Stimulated activated naive CD8-positive, alpha-beta T cell treated with anti-CD3 and anti-CD28 coated beads, Interleukin-15, Interleukin-2, amounts not matched to agents 100 ng/mL and 50 ng/mL, for 24 hours (primary cell): ENCODE measurements around the gene TTC28.
"Not testable (repeated sequence)": the region's sequence is repeated elsewhere in the genome, so short reads cannot be mapped to it uniquely, and the experiment has no call there.

ENCODE experiments used
- H3K27ac Mint-ChIP-seq: one replicate; pipeline ENCODE4 v1.8.0; 2021; ENCODE audit warnings: mild to moderate bottlenecking, mixed read lengths
- H3K27me3 Mint-ChIP-seq: one replicate; pipeline ENCODE4 v1.8.0; 2021; ENCODE audit warnings: mixed read lengths
- H3K36me3 Mint-ChIP-seq: one replicate; pipeline ENCODE4 v1.8.0; 2021; ENCODE audit warnings: low read depth, mixed read lengths
- H3K4me1 Mint-ChIP-seq: one replicate; pipeline ENCODE4 v1.8.0; 2021; ENCODE audit warnings: low read depth, mixed read lengths
- H3K4me3 Mint-ChIP-seq: one replicate; pipeline ENCODE4 v1.8.0; 2021; ENCODE audit warnings: mild to moderate bottlenecking, mixed read lengths
- H3K9me3 Mint-ChIP-seq: one replicate; pipeline ENCODE4 v1.8.0; 2021; ENCODE audit warnings: mixed read lengths

TTC28 gene

DNA sequence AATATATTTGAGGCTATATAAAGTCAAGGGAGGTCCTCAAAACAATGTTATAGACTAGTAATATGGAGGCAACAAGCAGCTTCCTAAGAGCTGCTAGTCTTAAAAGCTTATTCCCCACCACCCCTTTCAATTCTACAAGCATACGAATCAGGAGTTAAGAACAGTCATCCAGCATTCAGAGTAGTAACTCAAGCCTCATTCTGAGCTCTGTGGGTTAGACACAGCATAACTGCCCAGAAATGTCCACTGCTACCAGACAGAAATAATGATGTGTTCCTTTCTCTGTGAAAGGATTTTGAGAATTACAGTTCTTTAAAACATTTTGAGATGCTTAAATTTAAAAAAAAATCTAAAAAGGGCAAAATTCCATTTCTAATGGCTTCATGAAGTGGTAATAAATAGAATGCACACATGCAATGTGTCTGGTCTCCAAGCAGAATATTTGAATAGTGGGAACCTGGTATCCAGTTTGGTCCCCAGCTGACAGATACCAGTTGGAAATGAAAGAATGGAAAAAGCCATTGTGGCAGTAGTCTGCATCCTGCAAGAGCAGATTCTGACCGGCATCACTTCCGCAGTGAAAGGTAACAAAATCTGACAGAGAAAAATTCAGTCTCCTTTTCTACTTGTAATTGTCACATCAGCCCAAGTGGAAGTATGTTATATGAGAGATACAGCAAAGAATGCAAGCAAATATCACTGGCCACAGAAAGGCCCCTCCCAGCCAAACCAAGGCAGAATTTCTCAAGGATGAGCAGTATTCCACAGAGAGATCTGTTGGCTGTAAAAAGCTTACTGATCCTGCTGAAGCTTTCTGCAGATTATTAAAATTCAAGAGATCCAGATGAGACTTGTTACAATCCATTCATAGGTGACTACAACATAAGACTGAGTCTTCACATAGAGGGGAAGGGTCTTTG lies 449.8 kb downstream of the TTC28 start:
- no peak overlapping the region for H3K27ac Mint-ChIP-seq
- no peaks in the 10 kb centered on the region for H3K4me1 Mint-ChIP-seq
- no peaks in the 10 kb centered on the region for H3K27me3 Mint-ChIP-seq
- no peak overlapping the region for H3K4me3 Mint-ChIP-seq
- no peaks in the 10 kb centered on the region for H3K9me3 Mint-ChIP-seq
- no peaks in the 10 kb centered on the region for H3K36me3 Mint-ChIP-seq

DNA sequence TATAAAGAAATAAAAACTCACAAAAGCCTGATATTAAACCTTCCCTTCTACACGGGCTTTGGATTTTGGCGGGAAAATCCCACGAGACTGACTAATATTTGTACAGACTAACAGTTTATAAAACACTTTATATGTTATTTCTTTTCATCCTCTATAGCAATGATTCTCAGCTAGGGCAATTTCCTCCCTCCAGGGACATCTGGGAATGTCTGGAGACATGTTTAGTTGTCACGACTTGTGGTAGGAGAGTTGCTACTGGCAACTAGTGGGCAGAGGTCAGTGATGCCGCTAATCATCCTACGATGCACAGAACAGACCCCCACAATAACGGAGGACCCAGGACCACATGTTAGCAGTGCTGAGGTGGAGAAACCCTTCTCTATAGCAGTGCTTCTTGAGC lies 455.8 kb downstream of the TTC28 start:
- no peaks in the 10 kb centered on the region for H3K4me1 Mint-ChIP-seq
- H3K36me3 Mint-ChIP-seq = no peaks in the 10 kb centered on the region
- no peaks in the 10 kb centered on the region for H3K27me3 Mint-ChIP-seq
- no peak overlapping the region for H3K27ac Mint-ChIP-seq
- no peaks in the 10 kb centered on the region for H3K9me3 Mint-ChIP-seq
- H3K4me3 Mint-ChIP-seq = no peak overlapping the region

GRCh38 chr22:28222976-28223745 lies 456.5 kb downstream of the TTC28 start:
- no peak overlapping the region for H3K4me3 Mint-ChIP-seq
- H3K9me3 Mint-ChIP-seq = no peaks in the 10 kb centered on the region
- H3K27me3 Mint-ChIP-seq = no peaks in the 10 kb centered on the region
- no peaks in the 10 kb centered on the region for H3K4me1 Mint-ChIP-seq
- H3K27ac Mint-ChIP-seq = no peak overlapping the region
- no peaks in the 10 kb centered on the region for H3K36me3 Mint-ChIP-seq

GRCh38 chr22:28222571-28222970 lies 457.1 kb downstream of the TTC28 start:
- no peak overlapping the region for H3K27ac Mint-ChIP-seq
- no peaks in the 10 kb centered on the region for H3K27me3 Mint-ChIP-seq
- H3K36me3 Mint-ChIP-seq = no peaks in the 10 kb centered on the region

GRCh38 chr22:28222052-28222451 lies 457.6 kb downstream of the TTC28 start:
- Mint-ChIP-seq H3K9me3 (no peaks in the 10 kb centered on the region), H3K27ac (no peak overlapping the region), H3K4me1 (no peaks in the 10 kb centered on the region), H3K36me3 (no peaks in the 10 kb centered on the region), H3K4me3 (no peak overlapping the region), H3K27me3 (no peaks in the 10 kb centered on the region)

More at GRCh38 chr22:28222571-28222970, 457.1 kb downstream of the TTC28 start:
- Mint-ChIP-seq H3K4me1 (no peaks in the 10 kb centered on the region), H3K9me3 (no peaks in the 10 kb centered on the region), H3K4me3 (no peak overlapping the region)

- Mint-ChIP-seq H3K27me3 (no peaks in the 10 kb centered on the region), H3K36me3 (no peaks in the 10 kb centered on the region), H3K4me3 (no peak overlapping the region), H3K27ac (no peak overlapping the region), H3K9me3 (no peaks in the 10 kb centered on the region), H3K4me1 (no peaks in the 10 kb centered on the region)
These were observed 458.8 kb downstream of the TTC28 start for GRCh38 chr22:28220626-28221363.

DNA sequence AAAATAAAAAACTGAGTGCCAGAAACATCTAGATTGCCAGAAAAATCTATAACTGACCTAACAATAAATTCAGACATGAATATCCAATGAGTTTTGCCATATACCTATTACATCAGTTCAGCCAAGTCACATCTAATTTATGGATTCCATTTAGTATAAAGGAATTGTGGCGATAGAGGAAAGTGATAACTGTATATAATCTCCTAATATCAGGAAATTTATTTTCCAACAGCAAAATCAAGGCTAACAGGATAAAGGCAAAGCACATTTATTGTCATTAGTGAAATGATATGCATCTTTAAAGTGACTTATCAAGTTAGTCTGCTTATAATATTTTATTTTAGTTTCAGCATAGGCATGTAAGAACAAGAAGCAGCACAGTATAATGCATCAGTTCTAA lies 462.4 kb downstream of the TTC28 start:
- H3K36me3 Mint-ChIP-seq = no peaks in the 10 kb centered on the region
- H3K27me3 Mint-ChIP-seq = no peaks in the 10 kb centered on the region
- H3K9me3 Mint-ChIP-seq = no peaks in the 10 kb centered on the region
- H3K4me3 Mint-ChIP-seq = no peak overlapping the region
- H3K27ac Mint-ChIP-seq = no peak overlapping the region
- H3K4me1 Mint-ChIP-seq = no peaks in the 10 kb centered on the region

GRCh38 chr22:28214750-28215149 lies 464.9 kb downstream of the TTC28 start:
- H3K4me3 Mint-ChIP-seq, H3K36me3 Mint-ChIP-seq, H3K27ac Mint-ChIP-seq, H3K4me1 Mint-ChIP-seq, H3K27me3 Mint-ChIP-seq: not testable (repeated sequence)
- H3K9me3 Mint-ChIP-seq = peaks cover 13% of the 10 kb centered on the region

- not testable (repeated sequence) for H3K27ac Mint-ChIP-seq, H3K4me3 Mint-ChIP-seq, H3K27me3 Mint-ChIP-seq, H3K4me1 Mint-ChIP-seq, H3K36me3 Mint-ChIP-seq
- H3K9me3 Mint-ChIP-seq = peaks cover 13% of the 10 kb centered on the region
These were observed 470.2 kb downstream of the TTC28 start for GRCh38 chr22:28209457-28209856.

DNA sequence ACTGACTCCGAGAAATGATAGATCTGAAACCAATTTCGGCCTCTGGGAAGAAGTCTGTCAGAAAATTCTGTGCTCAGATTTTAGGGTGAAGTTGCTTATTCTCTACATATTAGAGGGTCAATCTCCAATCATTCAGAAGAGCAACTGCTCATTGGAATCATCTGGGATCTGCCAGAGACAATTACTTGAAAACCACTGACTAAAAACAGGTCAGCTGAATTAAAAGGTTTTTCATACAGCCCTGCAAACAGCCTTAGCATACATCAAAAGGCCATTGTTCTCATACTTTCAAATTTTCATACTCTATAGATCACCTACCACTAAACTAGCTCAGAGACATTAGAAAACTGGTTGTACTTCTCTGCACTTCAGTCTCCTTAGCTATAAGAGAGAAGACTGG lies 470.9 kb downstream of the TTC28 start:
- H3K9me3 Mint-ChIP-seq = peaks cover 13% of the 10 kb centered on the region
- H3K27me3 Mint-ChIP-seq = peaks cover 7% of the 10 kb centered on the region
- no peak overlapping the region for H3K4me3 Mint-ChIP-seq
- H3K4me1 Mint-ChIP-seq = no peaks in the 10 kb centered on the region
- H3K36me3 Mint-ChIP-seq = no peaks in the 10 kb centered on the region
- H3K27ac Mint-ChIP-seq = no peak overlapping the region

DNA sequence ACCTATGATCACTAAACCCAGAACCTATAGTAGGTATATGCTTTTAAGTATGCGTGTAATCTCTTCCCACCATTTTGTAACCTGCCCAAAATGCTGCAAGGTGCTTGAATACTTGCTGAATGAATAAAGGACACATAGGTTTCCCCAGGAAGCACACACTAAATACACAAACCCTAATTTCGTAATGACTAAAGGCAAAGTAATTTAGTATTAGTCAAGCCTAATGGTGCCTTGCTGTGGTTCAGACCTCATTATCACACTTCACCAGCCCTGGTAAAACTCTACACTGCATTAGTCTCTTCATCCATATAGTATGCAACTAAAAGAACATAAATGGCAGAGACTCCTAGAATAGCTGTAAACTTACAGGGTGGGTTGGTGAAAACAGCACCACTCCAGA lies 471.6 kb downstream of the TTC28 start:
- Mint-ChIP-seq H3K27ac (no peak overlapping the region), H3K27me3 (peaks cover 7% of the 10 kb centered on the region), H3K9me3 (peaks cover 13% of the 10 kb centered on the region), H3K36me3 (no peaks in the 10 kb centered on the region), H3K4me3 (no peak overlapping the region), H3K4me1 (no peaks in the 10 kb centered on the region)

DNA sequence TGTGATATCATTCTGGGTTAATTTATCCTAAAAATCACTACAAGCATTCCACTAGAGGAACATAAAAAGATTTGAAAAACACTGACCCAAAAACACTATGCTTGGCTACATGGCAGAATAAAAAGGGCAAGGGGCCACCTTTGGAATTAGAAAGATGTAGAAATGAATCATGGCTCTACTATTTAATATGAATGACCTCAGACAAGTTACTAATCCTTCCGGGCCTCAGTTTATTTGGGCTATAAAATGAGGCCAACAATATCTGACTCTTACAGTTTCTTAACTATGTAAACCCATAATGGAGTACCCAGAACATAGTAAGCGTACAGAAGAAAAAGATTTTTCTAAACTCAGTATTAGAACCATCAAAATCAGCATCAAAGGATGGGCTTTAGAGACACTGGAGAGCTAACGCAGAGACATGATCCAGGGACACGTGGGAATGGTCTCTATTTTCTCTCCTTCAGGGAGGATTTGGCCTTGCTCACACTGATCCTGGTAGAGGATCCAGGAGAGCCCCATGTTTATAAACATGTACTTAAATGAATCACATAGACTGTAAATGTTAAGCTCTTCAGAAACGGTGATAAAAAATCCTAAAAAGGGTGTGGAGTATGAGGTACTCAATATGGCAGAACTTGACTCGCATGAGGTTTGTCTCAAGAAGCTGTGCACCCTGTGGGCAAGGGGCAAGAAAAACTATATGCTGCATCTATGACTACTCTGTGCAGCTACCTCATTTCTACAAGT lies 472.2 kb downstream of the TTC28 start:
- H3K9me3 Mint-ChIP-seq = peaks cover 13% of the 10 kb centered on the region
- H3K4me3 Mint-ChIP-seq = no peak overlapping the region
- no peak overlapping the region for H3K27ac Mint-ChIP-seq
- peaks cover 7% of the 10 kb centered on the region for H3K27me3 Mint-ChIP-seq
- no peaks in the 10 kb centered on the region for H3K4me1 Mint-ChIP-seq
- no peaks in the 10 kb centered on the region for H3K36me3 Mint-ChIP-seq

GRCh38 chr22:28205926-28206325 lies 473.7 kb downstream of the TTC28 start:
- no peaks in the 10 kb centered on the region for H3K4me1 Mint-ChIP-seq
- H3K27me3 Mint-ChIP-seq = no peaks in the 10 kb centered on the region
- no peaks in the 10 kb centered on the region for H3K36me3 Mint-ChIP-seq
- no peak overlapping the region for H3K27ac Mint-ChIP-seq
- H3K4me3 Mint-ChIP-seq = no peak overlapping the region
- H3K9me3 Mint-ChIP-seq = peaks cover 7% of the 10 kb centered on the region

DNA sequence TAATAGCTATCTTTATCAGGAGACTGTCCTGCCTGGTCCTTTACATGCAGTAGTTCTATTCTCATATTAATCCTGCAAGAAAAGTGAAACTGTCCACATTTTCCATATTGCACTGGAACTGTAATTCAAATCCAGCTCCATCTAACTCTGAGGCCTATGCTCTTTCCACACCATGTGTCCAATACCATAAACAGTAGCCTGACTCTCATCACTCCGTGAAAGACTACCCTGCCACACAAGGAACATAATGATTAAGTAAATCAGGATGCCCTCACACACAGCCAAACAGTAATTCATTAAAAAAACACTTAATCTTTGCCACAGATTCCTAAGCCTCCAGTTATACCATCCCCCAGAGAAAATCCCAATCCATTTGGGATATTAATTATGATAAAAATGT lies 475.3 kb downstream of the TTC28 start:
- Mint-ChIP-seq H3K4me3 (no peak overlapping the region), H3K9me3 (no peaks in the 10 kb centered on the region), H3K27ac (no peak overlapping the region), H3K27me3 (no peaks in the 10 kb centered on the region), H3K4me1 (no peaks in the 10 kb centered on the region), H3K36me3 (no peaks in the 10 kb centered on the region)
